Stimulated activated CD4-positive, alpha-beta T cell treated with anti-CD3 and anti-CD28 coated beads, Interleukin-4, amount 100 ng/mL, for 24 hours (primary cell): ENCODE results near the gene AFAP1.

Experiments used
- DNase-seq: peaks from one replicate; pipeline ENCODE4 v3.0.0-alpha.2; 2020

Gene AFAP1

GRCh38 chr4:7801641-7802040, 138.0 kb downstream of the AFAP1 start:
- DNase-seq, result no peak

DNA sequence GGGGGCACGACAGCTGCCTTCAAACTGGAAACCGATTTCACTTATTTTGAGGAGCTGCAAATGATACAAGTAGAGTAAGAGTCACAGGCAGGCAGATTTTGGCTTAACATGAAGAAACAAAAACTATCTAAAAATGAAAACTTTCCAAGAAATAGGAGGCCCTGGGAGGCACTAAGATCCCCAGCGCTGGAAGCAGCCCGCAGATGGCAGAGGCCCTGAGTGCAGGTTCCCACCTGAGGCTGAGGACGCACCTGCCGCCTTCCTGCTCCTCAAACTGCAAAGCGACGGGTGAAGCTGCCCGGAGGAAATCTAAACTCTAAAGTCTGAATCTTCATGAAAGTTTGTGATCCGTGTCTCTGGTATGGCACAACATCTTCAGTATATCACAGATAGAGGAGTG, 138.7 kb downstream of the AFAP1 start:
- no peak for DNase-seq

DNA sequence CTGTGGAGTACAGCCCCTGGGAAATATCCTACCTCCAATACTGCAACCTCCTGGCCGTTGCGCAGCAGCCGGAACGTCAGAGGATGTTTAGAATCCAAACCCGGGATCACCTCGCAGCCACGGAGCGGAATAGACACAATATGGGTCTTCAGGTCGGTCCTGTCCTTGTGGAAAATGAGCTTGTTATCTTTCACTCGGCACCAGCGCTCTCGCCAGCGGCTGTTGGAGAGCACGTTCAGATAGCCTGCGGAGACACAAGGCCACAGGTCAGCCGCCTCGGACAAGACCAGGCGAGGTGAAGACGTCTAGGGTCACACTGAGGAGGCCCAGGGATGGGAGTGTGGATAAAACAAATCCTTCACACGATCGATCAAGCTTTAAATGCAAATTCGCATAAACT, 139.3 kb downstream of the AFAP1 start:
- no peak for DNase-seq

- DNase-seq, result no peak
Observed at GRCh38 chr4:7799736-7800135, 139.9 kb downstream of the AFAP1 start.

DNA sequence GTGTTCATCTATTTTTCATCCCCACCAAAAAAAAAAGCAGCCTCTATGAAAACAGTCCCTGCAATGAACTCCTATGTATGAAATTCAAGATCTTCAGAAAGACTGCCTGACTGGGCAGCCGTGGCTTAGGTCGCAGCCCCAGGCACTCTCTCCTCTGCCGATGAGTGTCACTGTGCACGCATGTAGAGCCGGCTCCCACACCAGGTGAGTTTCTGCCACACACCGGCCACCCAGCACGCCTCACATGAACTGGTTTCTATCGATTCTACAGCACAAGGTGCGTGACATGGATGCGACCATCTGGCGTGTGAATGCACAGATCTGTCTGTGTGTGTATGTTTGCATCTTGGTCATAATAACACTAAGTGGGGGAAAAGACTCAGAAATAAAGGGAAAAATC, 140.4 kb downstream of the AFAP1 start:
- no peak for DNase-seq

- DNase-seq, result no peak
Observed at GRCh38 chr4:7798178-7798995, 141.3 kb downstream of the AFAP1 start.

- no peak for DNase-seq
Observed at GRCh38 chr4:7797330-7797729, 142.3 kb downstream of the AFAP1 start.

GRCh38 chr4:7795983-7796382, 143.7 kb downstream of the AFAP1 start:
- no peak for DNase-seq

- no peak for DNase-seq
Observed at GRCh38 chr4:7793186-7793585, 146.5 kb downstream of the AFAP1 start.

DNA sequence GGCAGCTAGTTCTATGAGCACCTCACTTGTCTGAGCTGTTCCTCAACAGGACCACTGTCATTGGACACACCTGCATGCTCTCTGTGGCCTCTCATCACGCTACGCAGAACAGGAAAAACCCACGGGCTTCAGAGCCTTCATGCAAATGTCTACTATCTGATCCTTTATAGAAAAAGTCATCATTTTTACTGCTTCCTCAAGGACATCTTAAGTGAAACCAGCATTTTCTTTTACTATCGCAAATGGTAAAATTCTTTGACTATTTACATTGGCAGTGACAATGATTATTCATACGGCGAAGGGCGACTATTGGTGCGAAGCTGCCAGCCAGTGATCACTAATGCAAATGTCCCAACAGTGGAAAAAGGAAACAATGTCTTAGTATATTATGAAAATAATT, 147.0 kb downstream of the AFAP1 start:
- no peak for DNase-seq

GRCh38 chr4:7790999-7791398, 148.7 kb downstream of the AFAP1 start:
- no peak for DNase-seq

GRCh38 chr4:7790023-7790422, 149.6 kb downstream of the AFAP1 start:
- DNase-seq, result no peak

DNA sequence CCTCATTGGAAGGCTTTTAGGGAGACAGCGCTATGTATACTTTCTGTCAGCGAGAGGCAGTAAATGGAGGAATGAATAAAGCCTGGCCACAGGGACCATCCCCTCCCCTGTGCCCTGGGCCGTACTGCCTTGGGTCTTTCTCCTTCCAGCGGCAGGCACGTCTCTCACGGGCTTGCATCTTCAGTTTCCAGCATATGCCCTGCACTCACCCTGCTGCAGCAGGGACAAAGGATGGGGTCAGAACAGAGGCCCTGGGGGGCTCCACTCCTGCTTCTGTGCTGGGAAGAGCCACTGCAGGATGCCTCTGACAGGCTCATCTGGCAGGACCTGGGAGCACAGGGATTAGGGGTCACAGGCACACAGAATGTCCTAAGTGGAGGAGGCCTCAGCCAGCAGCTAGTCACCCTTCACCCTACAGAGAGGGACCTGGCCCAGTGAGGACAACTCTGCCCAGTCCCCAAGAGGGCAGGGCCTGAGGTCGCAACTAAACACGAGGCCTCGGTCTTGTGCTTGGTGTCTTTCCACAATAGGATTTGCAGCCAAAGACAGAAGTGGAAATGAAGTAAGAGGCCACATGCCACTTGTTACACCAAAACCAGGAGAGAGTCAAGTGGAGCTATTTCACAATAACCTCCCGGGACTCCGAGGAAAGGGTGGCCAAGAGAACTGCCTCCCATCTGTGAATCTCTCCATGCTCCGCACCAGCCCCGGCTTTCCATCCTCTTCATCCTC, 150.8 kb downstream of the AFAP1 start:
- DNase-seq, result no peak

- DNase-seq, result no peak
Observed at GRCh38 chr4:7788193-7788592, 151.5 kb downstream of the AFAP1 start.

- no peak for DNase-seq
Observed at GRCh38 chr4:7787681-7788141, 151.9 kb downstream of the AFAP1 start.

GRCh38 chr4:7787067-7787466, 152.6 kb downstream of the AFAP1 start:
- no peak for DNase-seq

DNA sequence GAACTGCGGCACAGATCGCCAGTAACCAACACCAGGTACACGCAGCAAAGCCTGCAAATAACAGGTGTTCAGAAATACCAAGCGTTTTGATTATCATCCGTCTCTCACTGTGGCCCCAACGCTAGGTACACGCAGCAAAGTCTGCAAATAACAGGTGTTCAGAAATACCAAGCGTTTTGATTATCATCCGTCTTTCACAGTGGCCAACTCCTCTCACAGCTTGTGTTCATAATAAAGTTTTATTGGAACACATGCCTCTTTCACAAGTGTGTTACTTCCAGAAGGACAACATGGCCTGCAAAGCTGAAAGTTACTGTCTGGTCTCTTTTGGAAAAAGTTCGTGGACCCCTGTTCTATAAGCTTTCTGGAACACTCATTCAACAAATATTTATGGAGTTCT, 153.1 kb downstream of the AFAP1 start:
- DNase-seq, result no peak

DNA sequence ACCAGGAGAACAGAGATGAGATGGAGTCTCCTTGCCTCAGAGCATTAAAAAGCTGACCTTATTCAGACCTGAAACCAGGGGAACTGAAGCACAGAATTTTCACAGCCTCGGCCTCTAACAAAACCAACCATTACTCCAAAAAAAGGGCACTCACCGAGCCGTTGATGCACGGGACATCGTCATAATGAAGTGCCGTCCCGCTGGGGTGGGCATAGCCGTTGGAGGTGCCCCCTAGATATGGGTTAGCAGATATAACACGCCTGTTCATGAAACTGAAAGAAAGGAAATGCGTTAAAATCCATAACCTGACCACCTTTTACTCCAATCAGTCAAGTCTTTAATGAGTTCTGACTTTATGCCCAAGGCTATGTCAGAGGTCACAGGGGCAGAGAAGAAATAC, 153.6 kb downstream of the AFAP1 start:
- no peak for DNase-seq

DNA sequence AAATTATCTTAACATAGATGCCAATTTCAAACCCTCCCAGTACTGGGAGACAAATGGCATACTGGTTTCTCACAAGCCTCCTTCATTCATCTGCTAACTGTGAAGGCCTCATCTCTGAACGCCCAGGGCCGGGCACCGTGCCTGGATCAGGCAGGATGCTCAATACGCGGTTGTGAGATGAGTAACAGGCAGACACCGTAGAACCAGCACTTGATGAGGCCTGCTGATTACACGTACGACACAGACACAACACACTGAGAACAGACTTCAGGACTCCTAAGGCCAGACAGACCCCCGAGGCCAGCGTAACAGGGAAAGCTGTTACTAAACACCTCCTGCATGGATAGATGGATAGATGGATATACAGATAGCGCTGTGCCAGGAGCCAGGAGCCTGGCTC, 154.6 kb downstream of the AFAP1 start:
- DNase-seq, result peak; percentile 27

DNA sequence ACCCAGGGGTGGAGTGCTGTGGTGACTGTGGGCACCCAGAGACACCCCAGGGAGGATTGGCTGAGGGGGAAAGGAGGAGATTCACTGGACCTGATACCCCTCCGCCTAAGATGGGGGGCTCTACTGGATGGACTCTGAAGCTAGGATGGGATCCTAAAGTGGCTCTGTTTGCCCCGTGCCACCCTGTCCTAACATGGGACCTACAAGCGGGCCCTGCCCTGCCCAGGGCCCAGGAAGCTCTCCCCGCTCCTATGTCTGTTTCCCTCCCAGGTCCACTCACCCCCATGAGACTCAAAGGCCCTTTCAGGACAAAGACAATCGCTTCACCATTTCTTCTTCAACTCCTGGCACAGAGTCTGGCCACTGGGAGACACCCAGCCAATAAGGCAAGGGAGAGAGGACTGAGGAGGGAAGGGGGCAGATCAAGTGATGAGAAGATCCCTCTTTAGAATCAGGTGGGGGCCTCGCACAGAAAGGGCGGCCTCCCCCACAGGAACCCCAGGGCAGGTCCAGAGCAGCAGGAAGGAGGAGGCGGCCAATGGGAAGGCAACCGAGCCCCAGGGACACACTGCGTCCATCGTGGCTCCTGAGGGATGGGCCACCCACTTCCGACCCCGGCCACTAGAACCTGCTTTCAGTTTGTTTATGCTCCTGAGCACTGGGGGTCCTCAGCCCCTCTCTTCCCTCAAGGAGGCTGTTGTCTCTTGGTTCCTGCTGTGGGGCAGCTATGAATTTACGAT, 155.4 kb downstream of the AFAP1 start:
- DNase-seq, result no peak

DNA sequence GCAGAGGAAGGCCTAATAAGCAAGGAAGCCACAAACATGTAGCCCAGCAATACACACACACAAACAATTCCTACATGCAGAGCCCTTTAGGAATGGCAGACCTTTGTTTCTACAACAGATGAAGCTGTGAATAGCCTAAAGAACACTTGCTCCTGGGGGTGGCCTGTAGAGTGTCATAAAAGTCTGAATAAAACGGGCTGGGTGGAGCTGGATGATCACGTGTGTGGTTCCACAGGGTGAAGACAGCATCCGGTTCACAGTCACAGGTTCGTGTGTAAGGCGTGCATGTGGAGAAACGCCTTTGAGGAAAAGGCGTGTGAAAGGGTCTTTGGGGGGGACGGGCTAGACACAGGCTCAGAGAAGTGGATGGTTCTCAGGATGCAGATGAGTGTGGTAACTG, 156.1 kb downstream of the AFAP1 start:
- DNase-seq, result no peak

DNA sequence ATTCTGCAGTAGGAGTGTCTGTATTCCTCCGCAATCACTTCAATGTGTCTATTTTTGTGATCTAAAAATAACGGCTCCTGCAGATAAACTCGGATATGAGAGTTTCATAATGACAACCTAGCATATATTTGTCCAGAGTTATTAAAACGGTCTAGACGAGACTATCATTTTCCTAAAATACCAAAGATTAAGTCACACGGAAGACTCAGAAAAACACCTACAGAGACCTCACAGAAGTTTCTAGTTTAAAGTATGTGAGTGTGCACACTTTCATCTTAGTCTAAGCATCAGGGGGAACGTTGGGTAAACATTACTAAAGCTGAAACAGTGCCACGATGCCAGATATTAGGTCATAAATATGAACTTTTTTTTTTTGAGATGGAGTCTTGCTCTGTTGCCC, 156.9 kb downstream of the AFAP1 start:
- no peak for DNase-seq

DNA sequence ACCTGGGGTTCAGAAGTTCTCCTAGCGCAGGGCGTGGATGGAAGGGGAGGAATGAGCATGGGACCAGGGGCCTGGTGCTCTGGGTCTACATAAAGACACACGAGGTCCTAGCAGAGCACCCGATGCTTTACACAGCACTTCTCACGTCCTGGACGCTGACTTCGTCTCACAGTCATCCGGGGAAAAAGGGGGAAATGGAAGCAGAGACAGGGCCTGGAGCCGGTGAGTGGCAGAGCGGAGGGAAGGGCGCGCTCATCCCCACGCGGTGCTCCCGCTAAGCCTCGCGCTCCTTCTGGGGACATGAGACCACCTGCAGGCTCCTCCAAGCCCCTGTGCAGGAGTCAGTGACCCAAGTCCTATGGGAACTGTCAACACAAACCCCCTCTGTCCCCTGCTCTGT, 157.7 kb downstream of the AFAP1 start:
- no peak for DNase-seq

DNA sequence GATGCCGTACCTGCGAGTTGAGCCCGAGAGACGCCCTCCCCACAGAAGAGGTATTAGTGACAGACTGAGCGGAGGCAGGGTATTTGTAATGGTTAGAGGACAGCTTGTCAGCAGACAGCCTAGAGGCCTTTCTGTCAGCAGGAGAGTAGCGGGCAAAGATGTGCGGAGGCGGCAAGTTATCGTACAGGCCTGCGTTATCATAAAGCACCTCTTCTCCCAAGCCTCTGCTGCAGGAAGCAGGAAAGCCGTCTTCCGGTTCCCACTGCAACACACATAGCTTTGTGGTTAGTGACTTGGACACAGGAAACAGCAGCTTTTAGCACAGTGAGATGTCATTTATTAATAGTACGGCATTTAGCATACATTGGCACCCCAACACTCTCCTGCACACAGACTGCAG, 158.3 kb downstream of the AFAP1 start:
- DNase-seq, result peak; percentile 15
